Endothelial cell (in vitro differentiated cells): ENCODE measurements around the gene HAP1. TPM values are rescaled to one million over a fixed set of nuclear protein-coding genes. Genes with fewer than 3 reads are reported as not detected.

ENCODE experiments used
- DNase-seq: peaks from one replicate; pipeline ENCODE4 v3.0.0; 2021; ENCODE audit warnings: low spot score
- H3K27ac Mint-ChIP-seq: one replicate; pipeline ENCODE4 v1.8.0; 2021; ENCODE audit warnings: mixed read lengths, inconsistent platforms; ENCODE audit not compliant: unreplicated experiment
- H3K27me3 Mint-ChIP-seq: one replicate; pipeline ENCODE4 v1.8.0; 2021; ENCODE audit warnings: mild to moderate bottlenecking, moderate library complexity, mixed read lengths, inconsistent platforms; ENCODE audit not compliant: unreplicated experiment
- H3K36me3 Mint-ChIP-seq: one replicate; pipeline ENCODE4 v1.8.0; 2021; ENCODE audit warnings: mild to moderate bottlenecking, low read depth, mixed read lengths, inconsistent platforms; ENCODE audit not compliant: unreplicated experiment
- H3K4me1 Mint-ChIP-seq: one replicate; pipeline ENCODE4 v1.8.0; 2021; ENCODE audit warnings: mild to moderate bottlenecking, mixed read lengths, inconsistent platforms; ENCODE audit not compliant: unreplicated experiment
- H3K4me3 Mint-ChIP-seq: one replicate; pipeline ENCODE4 v1.8.0; 2021; ENCODE audit warnings: mild to moderate bottlenecking, mixed read lengths, inconsistent platforms; ENCODE audit not compliant: unreplicated experiment
- H3K9me3 Mint-ChIP-seq: one replicate; pipeline ENCODE4 v1.8.0; 2021; ENCODE audit warnings: mixed read lengths, inconsistent platforms; ENCODE audit not compliant: unreplicated experiment
- total RNA-seq: library from RNA; stranded (reverse); fragmentation: NEBNext Ultra II Directional; extraction: Animal tissue kit (Norgen Biotek cat#: 25700); gene quantifications from one replicate; pipeline ENCODE4 v1.2.1, GENCODE V29; 2021; ENCODE audit not compliant: unreplicated experiment
- TF ChIP-seq, protein P1 (sequence below): fragments of 200-600 bp; sonication (generic); IDR thresholded peaks from one replicate; pipeline ENCODE4 v1.5.0; 2021; ENCODE audit warnings: antibody characterized with exemption; ENCODE audit not compliant: unreplicated experiment

HAP1 gene
- total RNA-seq, 1 donor from 2014 or later: 18.1 TPM

DNA sequence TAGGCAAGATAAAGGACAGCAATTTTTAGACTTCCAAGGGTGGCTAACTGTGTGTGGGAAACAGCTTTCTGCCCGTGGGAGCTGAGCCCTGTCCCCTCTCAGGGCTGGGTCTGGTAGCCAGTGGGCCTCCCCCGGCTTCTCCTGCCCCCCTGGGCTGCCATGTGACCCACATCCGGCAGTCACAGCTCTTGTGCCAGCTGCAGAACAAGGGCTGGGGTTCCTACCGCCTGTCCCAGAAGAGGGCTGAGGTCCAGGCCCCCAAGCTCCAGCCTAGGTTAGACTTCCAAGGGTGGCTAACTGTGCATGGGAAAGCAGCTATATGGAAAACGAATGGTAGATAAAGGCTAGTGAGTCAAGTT is 16.2 kb downstream of the HAP1 start:
- Mint-ChIP-seq H3K36me3 (no peaks in the 10 kb centered on the region), H3K27me3 (peaks cover 9% of the 10 kb centered on the region), H3K4me3 (no peak overlapping the region), H3K4me1 (peaks cover 22% of the 10 kb centered on the region), H3K9me3 (no peaks in the 10 kb centered on the region), H3K27ac (peak overlapping the region; percentile 67)
- DNase-seq: no peak
- TF ChIP-seq, protein P1, sequence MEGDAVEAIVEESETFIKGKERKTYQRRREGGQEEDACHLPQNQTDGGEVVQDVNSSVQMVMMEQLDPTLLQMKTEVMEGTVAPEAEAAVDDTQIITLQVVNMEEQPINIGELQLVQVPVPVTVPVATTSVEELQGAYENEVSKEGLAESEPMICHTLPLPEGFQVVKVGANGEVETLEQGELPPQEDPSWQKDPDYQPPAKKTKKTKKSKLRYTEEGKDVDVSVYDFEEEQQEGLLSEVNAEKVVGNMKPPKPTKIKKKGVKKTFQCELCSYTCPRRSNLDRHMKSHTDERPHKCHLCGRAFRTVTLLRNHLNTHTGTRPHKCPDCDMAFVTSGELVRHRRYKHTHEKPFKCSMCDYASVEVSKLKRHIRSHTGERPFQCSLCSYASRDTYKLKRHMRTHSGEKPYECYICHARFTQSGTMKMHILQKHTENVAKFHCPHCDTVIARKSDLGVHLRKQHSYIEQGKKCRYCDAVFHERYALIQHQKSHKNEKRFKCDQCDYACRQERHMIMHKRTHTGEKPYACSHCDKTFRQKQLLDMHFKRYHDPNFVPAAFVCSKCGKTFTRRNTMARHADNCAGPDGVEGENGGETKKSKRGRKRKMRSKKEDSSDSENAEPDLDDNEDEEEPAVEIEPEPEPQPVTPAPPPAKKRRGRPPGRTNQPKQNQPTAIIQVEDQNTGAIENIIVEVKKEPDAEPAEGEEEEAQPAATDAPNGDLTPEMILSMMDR: no peak

DNA sequence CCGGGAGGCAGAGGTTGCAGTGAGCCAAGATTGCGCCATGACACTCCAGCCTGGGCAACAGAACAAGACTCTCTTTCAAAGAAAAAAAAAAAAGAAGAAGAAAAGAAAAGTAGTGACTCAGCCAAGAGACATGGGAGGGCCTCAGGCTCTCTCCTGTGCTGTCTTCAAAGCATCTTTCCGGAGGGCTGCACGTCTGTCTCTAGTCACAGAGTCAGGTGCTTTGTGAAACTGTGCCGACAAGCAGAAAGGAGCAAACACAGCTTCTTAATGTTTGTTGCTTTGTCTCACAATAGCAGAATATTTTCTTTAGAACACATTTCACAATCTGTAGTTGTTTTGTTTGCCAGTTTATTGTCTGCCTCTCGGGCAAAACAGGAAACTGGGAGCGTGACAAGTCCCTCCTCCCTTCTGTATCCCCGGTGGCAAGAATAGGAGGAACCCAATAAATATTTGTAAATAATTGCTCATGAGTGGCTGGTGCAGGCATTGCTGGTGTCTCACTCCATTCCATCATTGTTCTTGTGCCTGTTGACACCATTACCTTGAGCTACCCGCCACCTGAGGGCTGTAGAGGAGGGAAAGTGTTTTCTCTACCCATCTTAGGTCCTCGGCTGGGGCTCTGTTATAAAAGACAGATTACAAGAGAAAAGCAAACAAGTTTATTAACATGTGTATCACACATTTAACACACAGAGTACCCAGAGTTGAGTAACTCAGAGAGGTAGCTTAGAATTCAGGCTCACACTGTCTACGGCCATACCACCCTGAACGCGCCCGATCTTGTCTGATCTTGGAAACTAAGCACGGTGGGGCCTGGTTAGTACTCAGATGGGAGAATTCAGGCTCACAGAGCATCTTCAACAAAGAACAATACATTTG is 16.8 kb downstream of the HAP1 start:
- no peak overlapping the region for H3K4me3 Mint-ChIP-seq
- no peak for DNase-seq
- peaks cover 9% of the 10 kb centered on the region for H3K27me3 Mint-ChIP-seq
- H3K4me1 Mint-ChIP-seq: peaks cover 22% of the 10 kb centered on the region
- H3K9me3 Mint-ChIP-seq: no peaks in the 10 kb centered on the region
- peak overlapping the region; percentile 67 for H3K27ac Mint-ChIP-seq
- no peaks in the 10 kb centered on the region for H3K36me3 Mint-ChIP-seq
- TF ChIP-seq, protein P1: no peak

DNA sequence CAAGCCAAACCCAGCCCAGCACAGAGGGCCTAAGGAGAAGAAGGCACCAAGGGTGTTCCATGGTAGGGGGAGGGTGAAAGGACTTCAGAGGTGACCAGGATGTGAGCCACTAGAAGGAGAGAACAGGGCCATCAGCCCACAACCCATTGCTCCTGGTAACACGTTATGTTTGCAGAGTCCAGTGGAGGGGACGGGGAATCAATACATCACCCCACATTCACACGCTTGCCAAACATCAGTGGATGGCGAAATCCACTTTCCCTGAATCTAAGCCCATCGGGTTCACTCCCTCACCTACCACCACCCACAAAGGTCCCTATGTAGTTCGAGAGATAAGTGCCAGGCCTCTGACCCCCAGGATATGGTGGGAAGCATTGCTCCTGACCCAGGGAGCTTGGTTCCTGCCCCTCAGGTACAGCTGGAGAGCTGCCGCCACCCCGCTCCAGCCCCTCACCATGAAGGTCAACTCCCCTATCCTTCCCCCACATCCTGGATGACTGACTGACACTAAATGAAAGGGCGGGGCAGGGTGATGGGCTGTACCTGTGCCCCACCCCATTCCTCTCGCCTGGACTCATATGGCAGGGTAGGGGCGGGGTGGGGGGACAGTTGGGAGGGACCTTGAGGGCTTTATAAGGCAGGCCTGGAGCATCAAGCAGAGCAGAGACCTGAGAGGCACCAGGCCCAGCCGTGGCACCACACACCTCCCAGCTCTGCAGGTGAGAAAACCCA is 22.6 kb downstream of the HAP1 start, which contains the start of gene GAST:
TSS of gene GAST (plus strand) at position 663 of the 732 bp plus-strand sequence. CDS start 3,106 bp downstream, outside the sequence.
- DNase-seq: no peak
- TF ChIP-seq, protein P1: no peak
- Mint-ChIP-seq H3K36me3 (no peaks in the 10 kb centered on the region), H3K27ac (no peak within 1 kb of the TSS), H3K9me3 (no peaks in the 10 kb centered on the region), H3K27me3 (peaks cover 7% of the 10 kb centered on the region), H3K4me3 (no peak within 1 kb of the TSS), H3K4me1 (peaks cover 5% of the 10 kb centered on the region)

DNA sequence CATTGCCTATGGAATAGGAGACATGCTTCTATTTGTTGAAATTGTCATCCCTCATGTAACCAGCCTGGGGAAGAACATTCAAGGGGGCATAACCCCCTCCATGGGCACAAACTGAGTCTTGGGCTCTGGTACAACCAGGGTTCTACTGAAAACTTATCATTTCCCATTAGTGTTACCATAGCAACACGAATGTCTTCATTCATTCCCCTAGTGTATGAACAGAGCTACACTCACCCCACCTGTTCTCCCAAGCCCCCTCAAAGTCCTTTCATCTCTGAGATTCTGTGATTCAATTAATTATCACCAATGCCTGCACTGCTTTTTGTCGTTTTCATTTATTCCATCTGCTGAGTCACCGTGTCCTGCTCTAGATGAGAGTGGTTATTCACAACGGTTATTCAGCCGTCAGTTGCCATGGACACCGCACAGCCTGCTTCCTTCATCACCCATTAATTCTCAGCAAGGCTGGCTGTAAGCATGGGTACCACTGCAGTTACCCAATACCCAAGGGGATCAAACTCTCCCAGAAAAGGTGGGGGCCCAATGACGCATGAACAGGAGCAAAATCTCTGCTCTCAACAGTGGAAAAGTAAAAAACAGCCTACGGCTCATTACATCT is 23.9 kb downstream of the HAP1 start:
- Mint-ChIP-seq H3K4me1 (peaks cover 1% of the 10 kb centered on the region), H3K27ac (no peak overlapping the region), H3K9me3 (no peaks in the 10 kb centered on the region), H3K27me3 (peaks cover 5% of the 10 kb centered on the region), H3K36me3 (no peaks in the 10 kb centered on the region), H3K4me3 (no peak overlapping the region)
- DNase-seq: no peak
- TF ChIP-seq, protein P1: no peak
